Fibroblast of lung (primary cell): ENCODE measurements around the gene CCDC102A. TPM values are rescaled to one million over a fixed set of nuclear protein-coding genes. Genes with fewer than 3 reads are reported as not detected.

Source experiments
- DNase-seq, 2 donors: peaks; one replicate each; pipeline versions ENCODE4 v3.0.0 to v3.0.0-alpha.2; 2010; ENCODE audit warnings: low read depth in 2 of 2
- H2AFZ ChIP-seq: 2 replicates; pipeline ENCODE4 v1.5.1; 2012; ENCODE audit warnings: low read length, control low read depth, inconsistent platforms
- H3K27ac ChIP-seq: 2 replicates; pipeline ENCODE4 v1.5.1; 2011; ENCODE audit warnings: low read length, control low read depth; ENCODE audit not compliant: insufficient read depth
- H3K27me3 ChIP-seq: 2 replicates; pipeline ENCODE4 v1.5.1; 2011; ENCODE audit warnings: mild to moderate bottlenecking, low read length; ENCODE audit not compliant: control insufficient read depth, insufficient read depth
- H3K36me3 ChIP-seq: 2 replicates; pipeline ENCODE4 v1.5.1; 2011; ENCODE audit warnings: low read length; ENCODE audit not compliant: control insufficient read depth, insufficient read depth
- H3K4me1 ChIP-seq: 2 replicates; pipeline ENCODE4 v1.5.1; 2011; ENCODE audit warnings: low read length; ENCODE audit not compliant: control insufficient read depth, insufficient read depth; ENCODE audit errors: extremely low read depth
- H3K4me2 ChIP-seq: 2 replicates; pipeline ENCODE4 v1.5.1; 2011; ENCODE audit warnings: low read length, control low read depth; ENCODE audit not compliant: insufficient read depth; ENCODE audit errors: extremely low read depth
- H3K4me3 ChIP-seq, 4 experiments: fragments of 200-600 bp in 1 of 4; sonication (generic) in 1 of 4; replicated peaks in 1 of 4; 2 replicates each; pipeline ENCODE4 v1.5.1; 2011 to 2016; ENCODE audit warnings: low read length in 4 of 4, low read depth in 3 of 4, mild to moderate bottlenecking in 3 of 4, control low read depth in 2 of 4, inconsistent platforms in 1 of 4, mixed read lengths in 1 of 4; ENCODE audit not compliant: insufficient read depth in 1 of 4; ENCODE audit errors: control extremely low read depth in 1 of 4
- H3K79me2 ChIP-seq: 2 replicates; pipeline ENCODE4 v1.5.1; 2012; ENCODE audit warnings: mild to moderate bottlenecking, low read length, inconsistent platforms; ENCODE audit not compliant: control insufficient read depth, insufficient read depth
- H3K9ac ChIP-seq: 2 replicates; pipeline ENCODE4 v1.5.1; 2011; ENCODE audit warnings: mild to moderate bottlenecking, low read length, control low read depth; ENCODE audit not compliant: insufficient read depth
- H3K9me3 ChIP-seq: 2 replicates; pipeline ENCODE4 v1.5.1; 2012; ENCODE audit warnings: low read depth, low read length; ENCODE audit not compliant: control insufficient read depth, insufficient read depth
- H4K20me1 ChIP-seq: 2 replicates; pipeline ENCODE4 v1.5.1; 2011; ENCODE audit warnings: low read length; ENCODE audit not compliant: control insufficient read depth, insufficient read depth; ENCODE audit errors: extremely low read depth
- CTCF ChIP-seq, 2 donors: IDR thresholded peaks in 1 of 2; conservative IDR thresholded peaks in 1 of 2; 1 replicate in 1 of 2; 2 replicates in 1 of 2; pipeline ENCODE4 v1.5.1; 2011 to 2012; ENCODE audit warnings: low read length in 2 of 2, control low read depth in 1 of 2, inconsistent platforms in 1 of 2, low read depth in 1 of 2, mild to moderate bottlenecking in 1 of 2
- EZH2 ChIP-seq: IDR thresholded peaks from 2 replicates; pipeline ENCODE4 v1.5.1; 2012; ENCODE audit warnings: low read length, control low read depth, mild to moderate bottlenecking; ENCODE audit errors: missing control alignments
- polyA plus RNA-seq, 2 donors: library from polyadenylated mRNA; depleted of rRNA in 1 of 2; stranded (reverse) in 1 of 2; unstranded in 1 of 2; fragments of >200 nt; gene quantifications; 2 replicates each; pipeline ENCODE4 v1.2.1, GENCODE V29; 2011 to 2012; ENCODE audit warnings: missing spikeins in 1 of 2
- total RNA-seq: library from RNA; depleted of rRNA; stranded (reverse); fragments of >200 nt; gene quantifications from 2 replicates; pipeline ENCODE4 v1.2.1, GENCODE V29; 2014

CCDC102A gene
- total and polyA plus RNA-seq, 2 donors (not counting 1 experiment from before 2014, with no cell fraction given) = 7.1 to 16.7 TPM

GRCh38 chr16:57526498-57526897 is 9.9 kb downstream of the CCDC102A start:
- Histone ChIP-seq H3K4me2 (no peak overlapping the region), H4K20me1 (no peaks in the 10 kb centered on the region), H3K79me2 (no peaks in the 10 kb centered on the region), H3K27ac (no peak overlapping the region), H3K9me3 (no peaks in the 10 kb centered on the region), H3K9ac (no peak overlapping the region), H2AFZ (no peak overlapping the region), H3K36me3 (peaks cover 1% of the 10 kb centered on the region), H3K4me3 (no peak overlapping the region), H3K27me3 (no peaks in the 10 kb centered on the region), H3K4me1 (peaks cover 2% of the 10 kb centered on the region)
- TF ChIP-seq EZH2 (no peak), CTCF (conservative IDR thresholded peaks at IDR 0.05 in 1 of 2, IDR thresholded peaks at IDR 0.05 in 1 of 2; ENCODE audit: low read depth in 1 of 2, low read length in 2 of 2) (no peak)
- no peak for DNase-seq

GRCh38 chr16:57525761-57526160 is 10.6 kb downstream of the CCDC102A start:
- H3K27me3 ChIP-seq = no peaks in the 10 kb centered on the region
- H3K4me3 ChIP-seq = no peak overlapping the region
- H3K9me3 ChIP-seq = no peaks in the 10 kb centered on the region
- no peaks in the 10 kb centered on the region for H3K79me2 ChIP-seq
- H3K27ac ChIP-seq = no peak overlapping the region
- no peak overlapping the region for H3K9ac ChIP-seq
- TF ChIP-seq CTCF (conservative IDR thresholded peaks at IDR 0.05 in 1 of 2, IDR thresholded peaks at IDR 0.05 in 1 of 2; ENCODE audit: low read depth in 1 of 2, low read length in 2 of 2) (no peak), EZH2 (no peak)
- H3K36me3 ChIP-seq = peaks cover 1% of the 10 kb centered on the region
- H2AFZ ChIP-seq = no peak overlapping the region
- peaks cover 2% of the 10 kb centered on the region for H3K4me1 ChIP-seq
- no peaks in the 10 kb centered on the region for H4K20me1 ChIP-seq
- peak in 1 of 2 donors; percentile 14 for DNase-seq
- H3K4me2 ChIP-seq = no peak overlapping the region

GRCh38 chr16:57522960-57523359 is 13.4 kb downstream of the CCDC102A start:
- Histone ChIP-seq H3K4me3 (no peak overlapping the region), H3K4me1 (no peaks in the 10 kb centered on the region), H3K9ac (no peak overlapping the region), H2AFZ (no peak overlapping the region), H3K4me2 (no peak overlapping the region), H3K36me3 (peaks cover 1% of the 10 kb centered on the region), H3K9me3 (no peaks in the 10 kb centered on the region), H3K27ac (no peak overlapping the region), H4K20me1 (no peaks in the 10 kb centered on the region), H3K79me2 (no peaks in the 10 kb centered on the region), H3K27me3 (no peaks in the 10 kb centered on the region)
- TF ChIP-seq EZH2 (no peak), CTCF (conservative IDR thresholded peaks at IDR 0.05 in 1 of 2, IDR thresholded peaks at IDR 0.05 in 1 of 2; ENCODE audit: low read depth in 1 of 2, low read length in 2 of 2) (no peak)
- DNase-seq = no peak
